K562 (cell line): ENCODE measurements around the gene CD300A. TPM values are rescaled to one million over a fixed set of nuclear protein-coding genes. Genes with fewer than 3 reads are reported as not detected.

Experiments used
- BRD4 ChIP-seq: fragments of 200-600 bp; sonication (generic); IDR thresholded peaks from 2 replicates; pipeline ENCODE4 v1.6.1; 2017; ENCODE audit warnings: inconsistent platforms
- CTCF ChIP-seq, 3 experiments: IDR thresholded peaks in 2 of 3; conservative IDR thresholded peaks in 1 of 3; 2 replicates each; pipeline ENCODE4 v1.5.1; 2011 to 2012; ENCODE audit warnings: low read length in 3 of 3, mild to moderate bottlenecking in 3 of 3, control low read depth in 2 of 3, improper control_type of control experiment in 1 of 3, inconsistent platforms in 1 of 3, low read depth in 1 of 3, mixed read lengths in 1 of 3, moderate library complexity in 1 of 3; ENCODE audit not compliant: insufficient read depth in 2 of 3
- DDX20 ChIP-seq: fragments of 450-650 bp; IDR thresholded peaks from 2 replicates; pipeline ENCODE4 v1.6.1; 2016; ENCODE audit warnings: missing genetic modification characterization, low read depth, mild to moderate bottlenecking, missing compliant biosample characterization, moderate library complexity
- EGR1 ChIP-seq: fragments of 450-650 bp; conservative IDR thresholded peaks from 2 replicates; pipeline ENCODE4 v1.6.1; 2017; ENCODE audit warnings: mild to moderate bottlenecking
- EHMT2 ChIP-seq: fragments of 450-650 bp; IDR thresholded peaks from 2 replicates; pipeline ENCODE4 v1.6.1; 2018; ENCODE audit warnings: antibody characterized with exemption
- FOXA1 ChIP-seq: fragments of 450-650 bp; IDR thresholded peaks from 2 replicates; pipeline ENCODE4 v1.6.1; 2016; ENCODE audit warnings: mild to moderate bottlenecking, borderline replicate concordance
- GATA2 ChIP-seq: sonication (generic); formaldehyde crosslinking; IDR thresholded peaks from 2 replicates; pipeline ENCODE4 v1.4.0; 2020; ENCODE audit warnings: mild to moderate bottlenecking, missing genetic modification reagents
- KLF13 ChIP-seq: fragments of 450-650 bp; IDR thresholded peaks from 2 replicates; pipeline ENCODE4 v1.6.1; 2016; ENCODE audit warnings: missing genetic modification characterization, low read depth, mild to moderate bottlenecking, missing compliant biosample characterization, moderate library complexity, borderline replicate concordance
- L3MBTL2 ChIP-seq: fragments of 450-650 bp; IDR thresholded peaks from 2 replicates; pipeline ENCODE4 v1.6.1; 2016; ENCODE audit warnings: mild to moderate bottlenecking, moderate library complexity
- MCM7 ChIP-seq, 2 experiments: fragments of 450-650 bp; IDR thresholded peaks; 2 replicates each; pipeline ENCODE4 v1.6.1; 2016 to 2018
- MECOM ChIP-seq: fragments of 250-450 bp; sonication (Bioruptor Pico); IDR thresholded peaks from 2 replicates; pipeline ENCODE4 v1.8.0; 2022; ENCODE audit warnings: inconsistent platforms
- NELFE ChIP-seq: IDR thresholded peaks from 2 replicates; pipeline ENCODE4 v1.6.1; 2011; ENCODE audit warnings: mild to moderate bottlenecking; ENCODE audit not compliant: insufficient read depth, insufficient read length
- NR2C2 ChIP-seq, 2 experiments: fragments of 200-800 bp in 1 of 2; sonication (Bioruptor generic) in 1 of 2; sonication (generic) in 1 of 2; formaldehyde crosslinking in 1 of 2; IDR thresholded peaks; 2 replicates each; pipeline versions ENCODE4 v1.6.1 to v1.8.0; 2016 to 2022; ENCODE audit warnings: mild to moderate bottlenecking in 1 of 2, missing compliant biosample characterization in 1 of 2, missing genetic modification characterization in 1 of 2, missing genetic modification reagents in 1 of 2
- NR2F6 ChIP-seq: fragments of 450-650 bp; formaldehyde crosslinking; IDR thresholded peaks from 2 replicates; pipeline ENCODE4 v1.4.0; 2020; ENCODE audit warnings: mild to moderate bottlenecking
- PHB2 ChIP-seq: fragments of 450-650 bp; IDR thresholded peaks from 2 replicates; pipeline ENCODE4 v1.6.1; 2017; ENCODE audit warnings: low read depth
- PHF8 ChIP-seq: fragments of 200-600 bp; sonication (generic); IDR thresholded peaks from 2 replicates; pipeline ENCODE4 v1.6.1; 2012; ENCODE audit warnings: mixed run types, mild to moderate bottlenecking, inconsistent platforms, low read length, moderate library complexity, borderline replicate concordance
- RAD21 ChIP-seq, 2 experiments: fragments of 250-450 bp in 1 of 2; fragments of 450-650 bp in 1 of 2; sonication (Bioruptor Pico) in 1 of 2; formaldehyde crosslinking in 1 of 2; IDR thresholded peaks in 1 of 2; conservative IDR thresholded peaks in 1 of 2; 2 replicates each; pipeline versions ENCODE4 v1.4.0 to v1.8.0; 2020 to 2022; ENCODE audit warnings: mild to moderate bottlenecking in 2 of 2, moderate library complexity in 1 of 2
- RBBP5 ChIP-seq: fragments of 200-600 bp; sonication (generic); IDR thresholded peaks from 2 replicates; pipeline ENCODE4 v1.6.1; 2012; ENCODE audit warnings: borderline replicate concordance, mild to moderate bottlenecking, low read length, control low read depth, inconsistent platforms; ENCODE audit not compliant: insufficient read depth, poor library complexity, severe bottlenecking
- SAP30 ChIP-seq: fragments of 200-600 bp; sonication (generic); IDR thresholded peaks from 2 replicates; pipeline ENCODE4 v1.6.1; 2012; ENCODE audit warnings: borderline replicate concordance, low read depth, mild to moderate bottlenecking, moderate library complexity, low read length, control low read depth, inconsistent platforms; ENCODE audit not compliant: insufficient read depth, poor library complexity, severe bottlenecking
- SIN3A ChIP-seq, 2 experiments: fragments of 150-350 bp in 1 of 2; IDR thresholded peaks; 2 replicates each; pipeline ENCODE4 v1.6.1; 2011 to 2016; ENCODE audit warnings: borderline replicate concordance in 2 of 2, low read depth in 2 of 2, low read length in 2 of 2, mild to moderate bottlenecking in 2 of 2, moderate library complexity in 2 of 2; ENCODE audit not compliant: control insufficient read depth in 1 of 2
- SMAD3 ChIP-seq: fragments of 450-650 bp; formaldehyde crosslinking; conservative IDR thresholded peaks from 2 replicates; pipeline ENCODE4 v1.4.0; 2020; ENCODE audit warnings: mild to moderate bottlenecking
- SOX6 ChIP-seq: fragments of 450-650 bp; IDR thresholded peaks from 2 replicates; pipeline ENCODE4 v1.6.1; 2014; ENCODE audit warnings: mild to moderate bottlenecking
- SP2 ChIP-seq: IDR thresholded peaks from 2 replicates; pipeline ENCODE4 v1.6.1; 2011; ENCODE audit warnings: mild to moderate bottlenecking, low read depth, low read length, moderate library complexity; ENCODE audit not compliant: poor library complexity, severe bottlenecking; ENCODE audit errors: extremely low read depth
- SREBF2 ChIP-seq: sonication (generic); formaldehyde crosslinking; IDR thresholded peaks from 2 replicates; pipeline ENCODE4 v1.4.0; 2020; ENCODE audit warnings: mild to moderate bottlenecking, missing genetic modification reagents
- SUPT5H ChIP-seq: fragments of 450-650 bp; IDR thresholded peaks from 2 replicates; pipeline ENCODE4 v1.6.1; 2016
- TARDBP ChIP-seq: fragments of 450-650 bp; IDR thresholded peaks from 2 replicates; pipeline ENCODE4 v1.6.1; 2016
- ZBTB17 ChIP-seq: fragments of 450-650 bp; formaldehyde crosslinking; IDR thresholded peaks from 2 replicates; pipeline ENCODE4 v1.4.0; 2020; ENCODE audit warnings: mild to moderate bottlenecking
- ZFP1 ChIP-seq: fragments of 450-650 bp; formaldehyde crosslinking; IDR thresholded peaks from 2 replicates; pipeline ENCODE4 v1.4.0; 2020; ENCODE audit warnings: mild to moderate bottlenecking, mixed read lengths
- polyA plus RNA-seq, 8 experiments: library from polyadenylated mRNA; depleted of rRNA in 4 of 8; stranded (reverse) in 5 of 8; unstranded in 3 of 8; fragments of >200 nt; fragmentation: Nextera tagmentation in 2 of 8; fragmentation: Illumina TruSeq in 1 of 8; extraction: Ambion mirVana in 2 of 8; extraction: Trizol in 1 of 8; gene quantifications; 2 replicates each; pipeline versions ENCODE4 v1.2.1 to v1.2.3, GENCODE V29; 2011 to 2014; ENCODE audit warnings: inconsistent platforms in 1 of 8, missing spikeins in 1 of 8
- total RNA-seq, 7 experiments: library from RNA; depleted of rRNA in 6 of 7; stranded (reverse); fragments of >200 nt in 6 of 7; fragmentation: Illumina TruSeq in 2 of 7; extraction: Trizol in 2 of 7; gene quantifications; 2 replicates each; pipeline versions ENCODE4 v1.2.1 to v1.2.3, GENCODE V29; 2011 to 2021; ENCODE audit warnings: low replicate concordance in 1 of 7

CD300A gene
- total and polyA plus RNA-seq, 9 of the 15 experiments (the other 6 are each of a cell fraction or from before 2014, with no cell fraction given): 0.21 to 1.7 (median 0.41) TPM; not detected in 1

- peak; percentile 75 for TF ChIP-seq L3MBTL2
- TF ChIP-seq KLF13: no peak
- TF ChIP-seq TARDBP: no peak
- peak; percentile 31 for TF ChIP-seq RBBP5
- TF ChIP-seq ZFP1 (CRISPR knock-in tag): no peak
- TF ChIP-seq CTCF (IDR thresholded peaks at IDR 0.05 in 2 of 3, conservative IDR thresholded peaks at IDR 0.05 in 1 of 3; ENCODE audit: insufficient read depth in 2 of 3, low read depth in 1 of 3, low read length in 3 of 3): peak in 2 of 3 experiments; percentile 5 to 47; a peak in 2 of 6 replicates
- TF ChIP-seq BRD4: no peak
- TF ChIP-seq EHMT2: no peak
- peak; percentile 94 for TF ChIP-seq EGR1
- no peak for TF ChIP-seq FOXA1
- TF ChIP-seq NR2C2 (CRISPR knock-in tag; IDR thresholded peaks at IDR 0.05): no peak
- TF ChIP-seq NR2C2 (tag; IDR thresholded peaks at IDR 0.05): peak; percentile 24
- TF ChIP-seq MCM7 (IDR thresholded peaks at IDR 0.05): no peak
- TF ChIP-seq ZBTB17 (CRISPR knock-in tag): 0 out of 2 replicates have a peak, but pooled peaks have one; percentile 23
- 0 out of 4 replicates have a peak, but pooled peaks of 1 of the 2 experiments have one; percentile 36 for TF ChIP-seq SIN3A (IDR thresholded peaks at IDR 0.05; ENCODE audit: borderline replicate concordance in 2 of 2, control insufficient read depth in 1 of 2, low read depth in 2 of 2, low read length in 2 of 2)
- TF ChIP-seq SMAD3 (CRISPR knock-in tag): no peak
- TF ChIP-seq SREBF2 (CRISPR knock-in tag): no peak
- TF ChIP-seq GATA2 (CRISPR knock-in tag): no peak
- 0 out of 2 replicates have a peak, but pooled peaks have one; percentile 21 for TF ChIP-seq SUPT5H
- no peak for TF ChIP-seq MECOM (CRISPR knock-in tag)
- TF ChIP-seq PHB2: no peak
- TF ChIP-seq SAP30: peak; percentile 63
- no peak for TF ChIP-seq DDX20 (tag)
- TF ChIP-seq SP2: no peak
- TF ChIP-seq NELFE: no peak
- no peak for TF ChIP-seq SOX6
- TF ChIP-seq PHF8: peak; percentile 62; the same call in 1 of the 2 replicates
- no peak for TF ChIP-seq NR2F6
- TF ChIP-seq RAD21 (CRISPR knock-in tag; conservative IDR thresholded peaks at IDR 0.05 in 1 of 2, IDR thresholded peaks at IDR 0.05 in 1 of 2): peak in 1 of 2 experiments; percentile 38; a peak in 2 of 4 replicates
Observed at GRCh38 chr17:74454197-74455024, 12.0 kb upstream of the CD300A start (continued).
